ENCODE results near the gene RRP15.

RRP15 gene

GRCh38 chr1:218362418-218363076, 77.5 kb downstream of the RRP15 start:
- no peak for TF ChIP-seq CTCF (IDR thresholded peaks at IDR 0.05; ENCODE audit: low read depth, low read length)
- no peak overlapping the region for H3K4me3 ChIP-seq (ENCODE audit: low read depth, low read length)
- in situ Hi-C loops (cut with HindIII; ENCODE audit: low sequenced_read_pairs), result no loop called here
- DNase-seq (ENCODE audit: low read depth, low spot score), result no peak

- in situ Hi-C loops (cut with HindIII; ENCODE audit: low sequenced_read_pairs), result no loop called here
- TF ChIP-seq CTCF (IDR thresholded peaks at IDR 0.05; ENCODE audit: low read depth, low read length), result no peak
Measured at GRCh38 chr1:218363141-218363540, 78.0 kb downstream of the RRP15 start.

DNA sequence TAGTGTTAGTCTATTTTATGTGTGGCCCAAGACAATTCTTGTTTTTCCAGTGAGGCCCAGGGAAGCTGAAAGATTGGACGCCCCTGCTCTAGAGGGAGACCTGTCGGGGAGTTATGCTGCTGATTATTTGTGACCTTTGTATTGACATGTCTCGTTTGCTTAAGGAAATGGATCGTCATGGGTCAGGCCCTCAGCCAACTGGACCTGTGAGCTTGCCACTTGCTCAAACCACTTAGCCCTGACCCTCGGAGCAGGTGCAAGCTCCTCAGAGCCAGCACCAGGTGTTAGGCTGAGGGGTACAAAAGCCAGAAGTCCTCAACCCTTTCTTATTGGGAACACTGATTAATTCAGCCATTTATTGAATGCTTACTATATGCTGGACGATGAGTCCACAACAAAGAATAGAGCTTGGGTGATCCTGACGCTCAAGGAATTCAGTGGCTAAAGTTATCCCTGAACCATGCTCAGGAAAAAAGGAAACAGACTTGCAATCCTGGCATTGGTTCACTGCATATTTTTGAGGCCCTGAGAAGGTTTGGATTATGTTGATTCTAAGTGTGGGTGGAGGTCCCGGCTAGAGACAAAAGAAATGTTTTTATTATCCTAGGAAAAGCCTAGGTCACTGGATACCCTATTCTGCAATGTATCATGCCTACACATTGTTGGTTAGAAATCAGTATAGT, 79.1 kb downstream of the RRP15 start:
- TF ChIP-seq CTCF (IDR thresholded peaks at IDR 0.05; ENCODE audit: low read depth, low read length), result no peak
- no peak for DNase-seq (ENCODE audit: low read depth, low spot score)
- in situ Hi-C loops (cut with HindIII; ENCODE audit: low sequenced_read_pairs), result no loop called here
- no peak overlapping the region for H3K4me3 ChIP-seq (ENCODE audit: low read depth, low read length)

More at GRCh38 chr1:218363141-218363540, 78.0 kb downstream of the RRP15 start:
- no peak for DNase-seq (ENCODE audit: low read depth, low spot score)
- no peak overlapping the region for H3K4me3 ChIP-seq (ENCODE audit: low read depth, low read length)

DNA sequence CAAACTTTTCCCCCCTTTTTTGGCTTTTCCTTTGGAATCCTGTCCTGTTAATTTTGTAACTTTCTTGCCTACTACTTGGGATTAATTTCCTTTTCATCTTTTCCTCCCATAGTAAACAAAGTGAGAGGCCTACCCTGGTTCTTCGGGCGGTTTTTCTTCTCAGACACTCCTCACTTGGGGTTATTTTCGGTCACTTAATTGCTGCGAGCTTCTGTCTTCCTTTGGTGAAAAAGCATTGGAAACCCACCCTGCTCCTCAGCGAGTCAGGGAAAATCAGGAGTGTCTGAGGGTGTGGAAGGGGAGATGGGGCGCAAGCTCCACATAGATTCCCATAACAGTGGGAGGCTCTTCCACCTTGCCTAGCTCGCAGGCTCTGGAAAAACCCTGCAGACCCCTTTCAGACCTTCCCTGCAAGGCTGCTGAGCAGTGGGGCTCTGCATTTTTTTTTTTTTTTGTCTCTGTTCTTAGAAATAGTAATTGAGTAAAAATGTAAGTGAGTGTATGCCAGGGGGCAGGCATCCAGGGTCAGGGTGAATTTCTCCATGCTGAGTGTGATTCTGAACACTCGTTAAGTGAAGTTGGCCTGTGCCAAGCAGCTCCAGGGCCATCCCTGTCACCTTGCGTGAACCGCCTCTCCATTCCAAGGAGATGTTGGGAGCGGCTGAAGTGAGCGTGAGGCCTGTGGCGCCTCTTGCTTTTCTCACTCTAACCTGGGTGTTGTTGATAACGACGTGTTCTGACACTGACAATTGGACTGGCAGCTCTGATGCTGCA, 80.3 kb downstream of the RRP15 start:
- no peak for TF ChIP-seq CTCF (IDR thresholded peaks at IDR 0.05; ENCODE audit: low read depth, low read length)
- no peak for DNase-seq (ENCODE audit: low read depth, low spot score)
- no peak overlapping the region for H3K4me3 ChIP-seq (ENCODE audit: low read depth, low read length)
- in situ Hi-C loops (cut with HindIII; ENCODE audit: low sequenced_read_pairs), result no loop called here

- no peak for TF ChIP-seq CTCF (IDR thresholded peaks at IDR 0.05; ENCODE audit: low read depth, low read length)
- H3K4me3 ChIP-seq (ENCODE audit: low read depth, low read length), result no peak overlapping the region
- DNase-seq (ENCODE audit: low read depth, low spot score), result peak; percentile 54
- in situ Hi-C loops (cut with HindIII; ENCODE audit: low sequenced_read_pairs), result no loop called here
Measured at GRCh38 chr1:218366322-218367052, 81.4 kb downstream of the RRP15 start.

- DNase-seq (ENCODE audit: low read depth, low spot score), result no peak
- no peak for TF ChIP-seq CTCF (IDR thresholded peaks at IDR 0.05; ENCODE audit: low read depth, low read length)
- H3K4me3 ChIP-seq (ENCODE audit: low read depth, low read length), result no peak overlapping the region
- in situ Hi-C loops (cut with HindIII; ENCODE audit: low sequenced_read_pairs), result no loop called here
Measured at GRCh38 chr1:218367118-218367517, 82.0 kb downstream of the RRP15 start.

Measured in astrocyte of the spinal cord (primary cell).